IPS-20b (cell line): Measurements from ENCODE around the gene CYTH1.

ENCODE experiments used
- H3K27ac ChIP-seq: one replicate; pipeline ENCODE4 v1.5.1; 2013; ENCODE audit warnings: low read length
- H3K27me3 ChIP-seq: 2 replicates; pipeline ENCODE4 v1.6.1; 2013; ENCODE audit warnings: mild to moderate bottlenecking, low read length, inconsistent platforms; ENCODE audit not compliant: insufficient read depth
- H3K36me3 ChIP-seq: 2 replicates; pipeline ENCODE4 v1.6.1; 2013; ENCODE audit warnings: low read depth, mild to moderate bottlenecking, inconsistent platforms, low read length, moderate library complexity; ENCODE audit not compliant: insufficient read depth
- H3K4me1 ChIP-seq: 2 replicates; pipeline ENCODE4 v1.6.1; 2013; ENCODE audit warnings: mild to moderate bottlenecking, control low read depth, inconsistent platforms, low read length, moderate library complexity; ENCODE audit not compliant: insufficient read depth
- H3K4me3 ChIP-seq: 2 replicates; pipeline ENCODE4 v1.5.1; 2013; ENCODE audit warnings: mild to moderate bottlenecking, low read length, inconsistent platforms
- H3K9ac ChIP-seq: 2 replicates; pipeline ENCODE4 v1.6.1; 2013; ENCODE audit warnings: low read depth, mild to moderate bottlenecking, inconsistent platforms, low read length, moderate library complexity
- H3K9me3 ChIP-seq: 2 replicates; pipeline ENCODE4 v1.6.1; 2013; ENCODE audit warnings: mild to moderate bottlenecking, low read depth, low read length, inconsistent platforms; ENCODE audit not compliant: insufficient read depth

Gene CYTH1

GRCh38 chr17:78689029-78689428 is 93.0 kb downstream of the CYTH1 start:
- no peak overlapping the region for H3K4me3 ChIP-seq
- H3K36me3 ChIP-seq, result peaks cover 26% of the 10 kb centered on the region
- no peak overlapping the region for H3K9ac ChIP-seq
- H3K27me3 ChIP-seq, result no peaks in the 10 kb centered on the region
- no peak overlapping the region for H3K27ac ChIP-seq
- H3K4me1 ChIP-seq, result no peaks in the 10 kb centered on the region
- H3K9me3 ChIP-seq, result no peaks in the 10 kb centered on the region

- Histone ChIP-seq H3K36me3 (peaks cover 26% of the 10 kb centered on the region), H3K4me3 (no peak overlapping the region), H3K27me3 (no peaks in the 10 kb centered on the region), H3K27ac (no peak overlapping the region), H3K9ac (no peak overlapping the region), H3K4me1 (peaks cover 4% of the 10 kb centered on the region; the same call in 1 of the 2 replicates), H3K9me3 (no peaks in the 10 kb centered on the region)
Observed at GRCh38 chr17:78687944-78688343, 94.1 kb downstream of the CYTH1 start.

GRCh38 chr17:78687125-78687524 is 94.9 kb downstream of the CYTH1 start:
- Histone ChIP-seq H3K4me1 (peaks cover 4% of the 10 kb centered on the region; the same call in 1 of the 2 replicates), H3K27me3 (no peaks in the 10 kb centered on the region), H3K27ac (no peak overlapping the region), H3K36me3 (peaks cover 19% of the 10 kb centered on the region), H3K9me3 (no peaks in the 10 kb centered on the region), H3K9ac (no peak overlapping the region), H3K4me3 (no peak overlapping the region)

GRCh38 chr17:78684026-78684425 is 98.0 kb downstream of the CYTH1 start:
- Histone ChIP-seq H3K4me1 (peaks cover 4% of the 10 kb centered on the region; the same call in 1 of the 2 replicates), H3K4me3 (no peak overlapping the region), H3K9ac (no peak overlapping the region), H3K9me3 (no peaks in the 10 kb centered on the region), H3K27ac (no peak overlapping the region), H3K36me3 (peaks cover 24% of the 10 kb centered on the region), H3K27me3 (no peaks in the 10 kb centered on the region)

GRCh38 chr17:78683408-78683961 is 98.6 kb downstream of the CYTH1 start:
- H3K27ac ChIP-seq, result no peak overlapping the region
- no peaks in the 10 kb centered on the region for H3K9me3 ChIP-seq
- H3K4me1 ChIP-seq, result peaks cover 4% of the 10 kb centered on the region; the same call in 1 of the 2 replicates
- H3K27me3 ChIP-seq, result no peaks in the 10 kb centered on the region
- H3K36me3 ChIP-seq, result peaks cover 18% of the 10 kb centered on the region
- no peak overlapping the region for H3K4me3 ChIP-seq
- no peak overlapping the region for H3K9ac ChIP-seq

- no peak overlapping the region for H3K27ac ChIP-seq
- H3K36me3 ChIP-seq, result peaks cover 13% of the 10 kb centered on the region; the same call in 1 of the 2 replicates
- H3K4me3 ChIP-seq, result no peak overlapping the region
- H3K27me3 ChIP-seq, result no peaks in the 10 kb centered on the region
- H3K9ac ChIP-seq, result no peak overlapping the region
- peaks cover 4% of the 10 kb centered on the region; the same call in 1 of the 2 replicates for H3K4me1 ChIP-seq
- H3K9me3 ChIP-seq, result no peaks in the 10 kb centered on the region
Observed at GRCh38 chr17:78682363-78682762, 99.7 kb downstream of the CYTH1 start.

- H3K27me3 ChIP-seq, result no peaks in the 10 kb centered on the region
- H3K36me3 ChIP-seq, result peaks cover 13% of the 10 kb centered on the region; the same call in 1 of the 2 replicates
- no peak overlapping the region for H3K27ac ChIP-seq
- H3K4me3 ChIP-seq, result no peak overlapping the region
- no peak overlapping the region for H3K9ac ChIP-seq
- no peaks in the 10 kb centered on the region for H3K9me3 ChIP-seq
- peaks cover 4% of the 10 kb centered on the region; the same call in 1 of the 2 replicates for H3K4me1 ChIP-seq
Observed at GRCh38 chr17:78680436-78680835, 101.6 kb downstream of the CYTH1 start.

GRCh38 chr17:78679495-78680395 is 102.3 kb downstream of the CYTH1 start:
- Histone ChIP-seq H3K36me3 (peaks cover 13% of the 10 kb centered on the region; the same call in 1 of the 2 replicates), H3K4me1 (peaks cover 4% of the 10 kb centered on the region; the same call in 1 of the 2 replicates), H3K27ac (no peak overlapping the region), H3K9me3 (no peaks in the 10 kb centered on the region), H3K9ac (no peak overlapping the region), H3K4me3 (no peak overlapping the region), H3K27me3 (no peaks in the 10 kb centered on the region)

GRCh38 chr17:78678711-78679110 is 103.4 kb downstream of the CYTH1 start:
- Histone ChIP-seq H3K9ac (no peak overlapping the region), H3K4me3 (no peak overlapping the region), H3K36me3 (peaks cover 13% of the 10 kb centered on the region; the same call in 1 of the 2 replicates), H3K4me1 (peaks cover 4% of the 10 kb centered on the region; the same call in 1 of the 2 replicates), H3K27ac (no peak overlapping the region), H3K27me3 (no peaks in the 10 kb centered on the region), H3K9me3 (no peaks in the 10 kb centered on the region)

GRCh38 chr17:78678222-78678557 is 103.9 kb downstream of the CYTH1 start:
- Histone ChIP-seq H3K9me3 (no peaks in the 10 kb centered on the region), H3K36me3 (peaks cover 13% of the 10 kb centered on the region; the same call in 1 of the 2 replicates), H3K27me3 (no peaks in the 10 kb centered on the region)

GRCh38 chr17:78677303-78678221 is 104.5 kb downstream of the CYTH1 start:
- Histone ChIP-seq H3K4me1 (no peaks in the 10 kb centered on the region), H3K4me3 (no peak overlapping the region), H3K36me3 (peaks cover 13% of the 10 kb centered on the region; the same call in 1 of the 2 replicates), H3K9me3 (no peaks in the 10 kb centered on the region), H3K27me3 (no peaks in the 10 kb centered on the region), H3K27ac (no peak overlapping the region), H3K9ac (no peak overlapping the region)

More at GRCh38 chr17:78678222-78678557, 103.9 kb downstream of the CYTH1 start:
- H3K4me3 ChIP-seq, result no peak overlapping the region
- no peak overlapping the region for H3K27ac ChIP-seq
- no peak overlapping the region for H3K9ac ChIP-seq
- H3K4me1 ChIP-seq, result peaks cover under 1% of the 10 kb centered on the region; the same call in 1 of the 2 replicates
